ENCODE data around the gene RAD51B. TPM values are rescaled to one million over a fixed set of nuclear protein-coding genes. Genes with fewer than 3 reads are reported as not detected.
A peak's percentile ranks its signal among the peaks of the same experiment; 100 is the strongest.

The RAD51B gene
- total RNA-seq, 1 experiment from 2014 or later: 16.7 TPM

DNA sequence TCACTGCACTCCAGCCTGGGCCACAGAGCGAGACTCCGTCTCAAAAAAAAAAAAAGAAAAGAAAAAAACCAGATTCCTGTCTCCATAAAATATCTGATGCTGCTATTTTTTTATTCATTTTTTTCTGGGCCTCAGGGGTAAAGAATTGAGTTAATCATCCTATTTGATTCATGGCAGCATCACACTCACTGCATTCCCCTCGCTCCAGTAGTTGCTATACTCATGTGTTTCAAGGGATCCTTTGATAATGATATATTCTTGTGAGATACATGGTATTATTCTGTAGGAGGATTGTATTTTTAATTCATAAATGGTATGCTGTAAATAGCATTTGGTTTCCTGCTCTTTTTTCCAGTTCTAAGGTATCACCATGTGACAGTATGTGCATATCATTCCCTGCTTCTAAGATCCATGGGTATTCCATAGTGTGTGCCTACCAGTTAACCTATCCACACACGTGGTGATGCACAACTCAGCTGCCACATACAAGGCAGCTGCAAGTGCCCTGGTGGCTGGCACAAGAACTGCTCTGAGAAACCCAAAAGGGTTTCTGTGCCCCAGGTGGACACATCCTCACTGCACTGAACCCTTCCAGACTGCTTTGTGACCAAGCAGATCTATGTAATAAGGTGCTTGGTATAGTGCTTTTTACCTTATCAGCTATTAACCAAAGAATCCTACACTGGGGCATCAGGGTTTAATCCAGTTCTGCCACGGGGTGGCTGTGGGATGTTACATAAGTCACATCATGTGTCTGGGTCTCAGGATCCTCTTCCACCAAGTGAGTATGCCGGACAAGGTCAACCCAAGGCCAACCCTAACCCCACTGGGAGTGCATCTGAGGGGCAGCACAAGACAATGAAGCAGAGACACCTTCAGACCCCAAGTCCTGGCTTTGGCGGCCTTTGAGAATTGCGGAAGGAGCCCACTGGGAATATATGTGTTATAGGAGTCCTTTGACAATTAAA is 898.7 kb downstream of the RAD51B start:
- H3K27me3 Mint-ChIP-seq (ENCODE audit: low read depth): peaks cover 3% of the 10 kb centered on the region
- Histone ChIP-seq H4K8ac (replicated peaks; ENCODE audit: insufficient read length, low read depth, low read length) (no peak overlapping the region), H3K4me1 (ENCODE audit: insufficient read depth, low read length) (no peaks in the 10 kb centered on the region), H3K79me1 (ENCODE audit: insufficient read depth, low read depth, low read length, poor library complexity, severe bottlenecking) (no peaks in the 10 kb centered on the region), H4K20me1 (ENCODE audit: control insufficient read depth, insufficient read depth, insufficient read length) (no peaks in the 10 kb centered on the region), H2AK5ac (ENCODE audit: insufficient read length, low read length) (no peak overlapping the region), H2BK120ac (ENCODE audit: low read depth, low read length, poor library complexity, severe bottlenecking) (no peak overlapping the region), H3K23ac (ENCODE audit: insufficient read length, low read depth, low read length) (no peak overlapping the region), H4K5ac (ENCODE audit: insufficient read length, low read depth, low read length) (no peak overlapping the region), H2BK15ac (ENCODE audit: low read depth, low read length) (no peak overlapping the region), H3K9me3 (ENCODE audit: control insufficient read depth, low read depth, low read length) (no peaks in the 10 kb centered on the region), H3K27me3 (ENCODE audit: insufficient read depth, low read length) (no peaks in the 10 kb centered on the region), H3K79me2 (ENCODE audit: insufficient read depth, low read length) (no peaks in the 10 kb centered on the region), H3K56ac (ENCODE audit: insufficient read length, low read depth, low read length) (no peak overlapping the region), H3K27ac (ENCODE audit: insufficient read length, low read depth, low read length) (no peak overlapping the region), H3K4me2 (ENCODE audit: insufficient read depth, insufficient read length, low read length) (no peak overlapping the region), H2BK20ac (ENCODE audit: low read depth, low read length, poor library complexity, severe bottlenecking) (no peak overlapping the region), H3K4ac (ENCODE audit: low read depth, low read length) (no peak overlapping the region), H2BK5ac (ENCODE audit: insufficient read length, low read length) (no peak overlapping the region), H2AFZ (ENCODE audit: low read length) (no peak overlapping the region), H3T11ph (ENCODE audit: low read length) (no peak overlapping the region), H4K91ac (ENCODE audit: insufficient read length, low read depth, low read length) (no peak overlapping the region), H3K14ac (ENCODE audit: insufficient read depth, low read length) (no peak overlapping the region; the same call in 1 of the 2 replicates), H3K9ac (ENCODE audit: extremely low read depth, insufficient read length, low read length) (no peak overlapping the region), H2BK12ac (ENCODE audit: insufficient read length, low read depth, low read length) (no peak overlapping the region), H3K23me2 (ENCODE audit: insufficient read length, low read depth, low read length, poor library complexity, severe bottlenecking) (no peaks in the 10 kb centered on the region), H3K18ac (ENCODE audit: insufficient read length, low read depth, low read length) (no peak overlapping the region)
- WGBS (ENCODE audit: extremely low coverage, insufficient read length, low lambda C conversion rate): no CpG with 5 or more reads among the region's 8 CpGs
- no peak overlapping the region for H3K27ac Mint-ChIP-seq
- H3K4me1 Mint-ChIP-seq: peaks cover 7 to 8% of the 10 kb centered on the region in 2 experiments; a peak in 3 of 4 replicates
- H3K4me3 Mint-ChIP-seq: no peak overlapping the region
- peak; percentile 59 for TF ChIP-seq CTCF (conservative IDR thresholded peaks at IDR 0.05)
- no peak for DNase-seq
- H3K9me3 Mint-ChIP-seq: peaks cover 0 to 2% of the 10 kb centered on the region in 2 experiments; a peak in 1 of 5 replicates
- H3K36me3 Mint-ChIP-seq (ENCODE audit: insufficient read depth in 1 of 3, low read depth in 3 of 3): no peaks in the 10 kb centered on the region
